HepG2 (cell line): Measurements from ENCODE around the gene KDM4E. TPM values are rescaled to one million over a fixed set of nuclear protein-coding genes. Genes with fewer than 3 reads are reported as not detected.

ENCODE experiments used
- ATAC-seq: fragments of 200-7000 bp; cut with Tn5 transposase; 3 replicates; pipeline ENCODE4 v1.9.1; 2020; ENCODE audit warnings: mild to moderate bottlenecking, moderate library complexity
- BruUV-seq: library from RNA; stranded (reverse); fragments of 400-500 nt; replicated peaks from 2 replicates; lab custom pipeline; 2021; lab: Mats Ljungman, UMichigan
- CTCF ChIA-PET: fragments of 300-600 bp; formaldehyde crosslinking; extraction: SDS; loops from one replicate; lab custom pipeline; 2021; ENCODE audit warnings: low total read pairs, inconsistent platforms, low intra/inter-chr PET ratio; lab: Yijun Ruan, JAX
- POLR2A ChIA-PET: fragments of 350-600 bp; sonication (Branson Sonifier 250); formaldehyde crosslinking; loops from one replicate; lab custom pipeline; 2020; ENCODE audit warnings: antibody characterized with exemption, inconsistent platforms; lab: Yijun Ruan, JAX
- DNase-seq: peaks from one replicate; pipeline ENCODE4 v3.0.0-alpha.2; 2015; ENCODE audit warnings: low spot score
- FAIRE-seq: peaks from 3 replicates; lab custom pipeline; 2011; peaks lifted over from hg19 to GRCh38; lab: Jason Lieb, UNC
- H2AFZ ChIP-seq: one replicate; pipeline ENCODE4 v1.6.1; 2011; ENCODE audit warnings: low read length, inconsistent platforms
- H3K27ac ChIP-seq: fragments of 300-600 bp; 3 replicates; pipeline ENCODE4 v1.8.0; 2011; ENCODE audit warnings: mixed run types, mild to moderate bottlenecking, mixed read lengths, low read length, inconsistent platforms; ENCODE audit not compliant: insufficient read depth; ENCODE audit errors: extremely low read length
- H3K27me3 ChIP-seq, 2 experiments: fragments of 200-600 bp in 1 of 2; 2 replicates in 1 of 2; 3 replicates in 1 of 2; pipeline versions ENCODE4 v1.6.0 to v1.8.0; 2011; ENCODE audit warnings: low read length in 2 of 2, mild to moderate bottlenecking in 2 of 2, moderate library complexity in 2 of 2, inconsistent platforms in 1 of 2; ENCODE audit not compliant: insufficient read depth in 2 of 2, control insufficient read depth in 1 of 2
- H3K36me3 ChIP-seq, 2 experiments: fragments of 200-600 bp in 1 of 2; replicated peaks in 1 of 2; 2 replicates in 1 of 2; 3 replicates in 1 of 2; pipeline versions ENCODE4 v1.5.1 to v1.8.0; 2011; ENCODE audit warnings: low read length in 2 of 2, inconsistent platforms in 1 of 2; ENCODE audit not compliant: insufficient read depth in 2 of 2, control insufficient read depth in 1 of 2
- H3K4me1 ChIP-seq: 2 replicates; pipeline ENCODE4 v1.5.1; 2012; ENCODE audit warnings: low read length, inconsistent platforms; ENCODE audit not compliant: insufficient read depth
- H3K4me2 ChIP-seq: 2 replicates; pipeline ENCODE4 v1.6.0; 2011; ENCODE audit warnings: low read depth, low read length, inconsistent platforms
- H3K4me3 ChIP-seq, 3 experiments: fragments of 200-600 bp in 1 of 3; sonication (generic), shearing (Covaris generic) in 1 of 3; replicated peaks in 1 of 3; 2 replicates each; pipeline ENCODE4 v1.5.1; 2011 to 2016; ENCODE audit warnings: low read length in 3 of 3, inconsistent platforms in 2 of 3, low read depth in 2 of 3, mild to moderate bottlenecking in 2 of 3, control low read depth in 1 of 3, mixed read lengths in 1 of 3; ENCODE audit not compliant: insufficient read depth in 1 of 3
- H3K79me2 ChIP-seq: one replicate; pipeline ENCODE4 v1.6.1; 2011; ENCODE audit warnings: low read length, inconsistent platforms; ENCODE audit not compliant: insufficient read depth
- H3K9ac ChIP-seq: 2 replicates; pipeline ENCODE4 v1.6.0; 2011; ENCODE audit warnings: mild to moderate bottlenecking, low read depth, low read length, inconsistent platforms; ENCODE audit not compliant: insufficient read depth
- H3K9me3 ChIP-seq: 2 replicates; pipeline ENCODE4 v1.5.1; 2012; ENCODE audit warnings: mild to moderate bottlenecking, low read length
- H4K20me1 ChIP-seq: 2 replicates; pipeline ENCODE4 v1.6.0; 2011; ENCODE audit warnings: inconsistent platforms, mild to moderate bottlenecking, low read length, moderate library complexity; ENCODE audit not compliant: insufficient read depth
- AFF4 ChIP-seq: sonication (generic); formaldehyde crosslinking; IDR thresholded peaks from 2 replicates; pipeline ENCODE4 v1.4.0; 2020; ENCODE audit warnings: missing genetic modification reagents
- ESRRA ChIP-seq: sonication (generic); formaldehyde crosslinking; IDR thresholded peaks from 2 replicates; pipeline ENCODE4 v1.5.1; 2020; ENCODE audit warnings: mild to moderate bottlenecking, low read depth, missing genetic modification reagents
- HIC2 ChIP-seq: sonication (generic); formaldehyde crosslinking; IDR thresholded peaks from 2 replicates; pipeline ENCODE4 v1.9.0; 2022; ENCODE audit warnings: low read depth, missing genetic modification reagents
- HNRNPLL ChIP-seq: fragments of 200-400 bp; formaldehyde crosslinking; IDR thresholded peaks from 2 replicates; pipeline ENCODE4 v1.6.1; 2017; ENCODE audit warnings: mild to moderate bottlenecking, low read depth, low read length; ENCODE audit not compliant: poor library complexity, severe bottlenecking
- KDM2A ChIP-seq: sonication (generic); formaldehyde crosslinking; IDR thresholded peaks from 2 replicates; pipeline ENCODE4 v1.4.0; 2020; ENCODE audit warnings: low read depth, missing genetic modification reagents, borderline replicate concordance
- SP5 ChIP-seq: IDR thresholded peaks from 2 replicates; pipeline ENCODE4 v1.6.1; 2016; ENCODE audit warnings: low read depth, borderline replicate concordance
- ZNF264 ChIP-seq: sonication (generic); formaldehyde crosslinking; IDR thresholded peaks from 2 replicates; pipeline ENCODE4 v1.4.0; 2020; ENCODE audit warnings: missing genetic modification reagents
- ZSCAN30 ChIP-seq: sonication (generic); formaldehyde crosslinking; IDR thresholded peaks from 2 replicates; pipeline ENCODE4 v1.5.0; 2020; ENCODE audit warnings: mild to moderate bottlenecking, missing genetic modification reagents
- WGBS: methylation state at CpG from one replicate; pipeline ENCODE4 v1.1.6; 2017; ENCODE audit warnings: low lambda C conversion rate; 5-methylcytosine and 5-hydroxymethylcytosine counted together
- in situ Hi-C: cut with HindIII; loops from 2 replicates; pipeline ENCODE4 v1.10.0; 2017; ENCODE audit warnings: low pct_unique_long_range_greater_than_20kb; ENCODE audit not compliant: extremely low pct_ligation_motif_present
- intact Hi-C: fragments of 100-400 bp; cut with micrococcal nuclease; formaldehyde crosslinking; loops from one replicate; pipeline ENCODE4 v1.10.0; 2022; ENCODE audit not compliant: unreplicated experiment
- polyA plus RNA-seq, 8 experiments: library from polyadenylated mRNA; depleted of rRNA in 3 of 8; stranded (reverse) in 7 of 8; unstranded in 1 of 8; fragments of >200 nt; fragmentation: Illumina TruSeq in 4 of 8; extraction: Trizol in 4 of 8; gene quantifications; 2 replicates each; pipeline versions ENCODE4 v1.2.1 to v1.2.3, GENCODE V29; 2011 to 2016; ENCODE audit warnings: low read depth in 4 of 8, missing spikeins in 1 of 8, mixed read lengths in 1 of 8; ENCODE audit not compliant: insufficient read depth in 1 of 8
- total RNA-seq, 5 experiments: library from RNA; depleted of rRNA; stranded (reverse); fragments of >200 nt; fragmentation: Illumina TruSeq; extraction: Trizol; gene quantifications; 2 replicates each; pipeline ENCODE4 v1.2.3, GENCODE V29; 2016; ENCODE audit warnings: low read depth in 1 of 5

KDM4E gene
- total and polyA plus RNA-seq, 2 of the 13 experiments (the other 11 are each of a cell fraction or from before 2014, with no cell fraction given): not detected

GRCh38 chr11:95028357-95028756 lies 3.3 kb downstream of the KDM4E start:
- ChIA-PET POLR2A (no interaction called here), CTCF (no interaction called here)
- no peaks in the 10 kb centered on the region for H3K4me1 ChIP-seq
- no peaks in the 10 kb centered on the region for H4K20me1 ChIP-seq
- no peak for ATAC-seq
- H3K27ac ChIP-seq: no peak overlapping the region
- no peak for FAIRE-seq
- H3K9ac ChIP-seq: no peak overlapping the region
- intact Hi-C loops (no loop called here), in situ Hi-C loops (no loop called here)
- TF ChIP-seq HNRNPLL (no peak), ZNF264 (CRISPR knock-in tag) (no peak), KDM2A (CRISPR knock-in tag) (no peak), HIC2 (CRISPR knock-in tag) (no peak), ZSCAN30 (CRISPR knock-in tag) (no peak), ESRRA (CRISPR knock-in tag) (no peak), AFF4 (no peak), SP5 (CRISPR knock-in tag) (no peak)
- no peaks in the 10 kb centered on the region for H3K9me3 ChIP-seq
- no peaks in the 10 kb centered on the region for H3K79me2 ChIP-seq
- no TSS peak for BruUV-seq
- H3K4me2 ChIP-seq: no peak overlapping the region
- 24% methylated on average over 3 of the region's 3 CpGs for WGBS
- H3K36me3 ChIP-seq: no peaks in the 10 kb centered on the region
- no peak for DNase-seq
- no peak overlapping the region for H2AFZ ChIP-seq
- H3K27me3 ChIP-seq: peaks cover 0 to 2% of the 10 kb centered on the region in 2 experiments; a peak in 1 of 5 replicates
- H3K4me3 ChIP-seq: no peak overlapping the region
